Gastrocnemius medialis (tissue), 4 donors: ENCODE measurements around the gene ROBO4.

Source experiments
- CTCF ChIP-seq, 5 experiments: fragments of 450-650 bp in 3 of 5; fragments of 200-600 bp in 2 of 5; sonication (generic) in 2 of 5; IDR thresholded peaks in 4 of 5; conservative IDR thresholded peaks in 1 of 5; 1 replicate in 4 of 5; 2 replicates in 1 of 5; pipeline ENCODE4 v1.5.1; 2016 to 2019; ENCODE audit warnings: antibody characterized with exemption in 5 of 5, mild to moderate bottlenecking in 3 of 5, moderate library complexity in 3 of 5
- POLR2A ChIP-seq, 2 donors: fragments of 450-650 bp; IDR thresholded peaks; one replicate each; pipeline ENCODE4 v1.6.1; 2017; ENCODE audit warnings: antibody characterized with exemption in 2 of 2, mild to moderate bottlenecking in 2 of 2, moderate library complexity in 2 of 2

GRCh38 chr11:124915541-124916369 lies 18.1 kb upstream of the ROBO4 start:
- TF ChIP-seq CTCF (IDR thresholded peaks at IDR 0.05 in 4 of 5, conservative IDR thresholded peaks at IDR 0.05 in 1 of 5) (no peak), POLR2A (IDR thresholded peaks at IDR 0.05) (no peak)
